Heart left ventricle (tissue), 16 donors: ENCODE data around the gene CLCNKA. TPM values are rescaled to one million over a fixed set of nuclear protein-coding genes. Genes with fewer than 3 reads are reported as not detected.
A peak's percentile ranks its signal among the peaks of the same experiment; 100 is the strongest.

Source experiments
- ATAC-seq, 4 donors: fragments of 200-7000 bp; cut with Tn5 transposase; one replicate each; pipeline ENCODE4 v1.9.1; 2020 to 2022; ENCODE audit warnings: moderate library complexity in 4 of 4, mild to moderate bottlenecking in 3 of 4, moderate number of reproducible peaks in 1 of 4
- DNase-seq, 5 donors: peaks; one replicate each; pipeline ENCODE4 v3.0.0-alpha.2; 2020
- H3K27ac ChIP-seq, 12 donors: fragments of 200-600 bp; sonication (generic) in 4 of 12; one replicate each; pipeline versions ENCODE4 v1.5.0 to v1.8.0; 2016 to 2022; ENCODE audit warnings: mild to moderate bottlenecking in 2 of 12
- H3K27me3 ChIP-seq, 9 donors: fragments of 200-600 bp; sonication (generic) in 2 of 9; one replicate each; pipeline versions ENCODE4 v1.5.1 to v1.8.0; 2016 to 2022; ENCODE audit warnings: mild to moderate bottlenecking in 3 of 9
- H3K36me3 ChIP-seq, 9 donors: fragments of 200-600 bp; sonication (generic) in 2 of 9; one replicate each; pipeline versions ENCODE4 v1.5.0 to v1.8.0; 2018 to 2022; ENCODE audit warnings: mild to moderate bottlenecking in 2 of 9
- H3K4me1 ChIP-seq, 12 donors: fragments of 200-600 bp; sonication (generic) in 4 of 12; one replicate each; pipeline versions ENCODE4 v1.5.0 to v1.8.0; 2016 to 2022; ENCODE audit warnings: mild to moderate bottlenecking in 3 of 12
- H3K4me3 ChIP-seq, 12 donors: fragments of 200-600 bp; sonication (generic) in 4 of 12; one replicate each; pipeline versions ENCODE4 v1.5.0 to v1.8.0; 2017 to 2022; ENCODE audit warnings: mild to moderate bottlenecking in 9 of 12, moderate library complexity in 4 of 12
- H3K9me3 ChIP-seq, 12 donors: fragments of 200-600 bp; sonication (generic) in 4 of 12; one replicate each; pipeline versions ENCODE4 v1.5.0 to v1.8.0; 2016 to 2022; ENCODE audit warnings: mild to moderate bottlenecking in 1 of 12
- POLR2A ChIP-seq, 2 donors: fragments of 450-650 bp; IDR thresholded peaks; one replicate each; pipeline ENCODE4 v1.6.1; 2017; ENCODE audit warnings: antibody characterized with exemption in 2 of 2, mild to moderate bottlenecking in 2 of 2, moderate library complexity in 2 of 2
- WGBS, 4 donors: extraction: QIAGEN DNeasy Blood & Tissue Kit in 2 of 4; methylation state at CpG; one replicate each; pipeline versions ENCODE4 v1.1.5 to v1.1.7; 2013 to 2018; 5-methylcytosine and 5-hydroxymethylcytosine counted together
- intact Hi-C, 10 donors: fragments of 100-400 bp; cut with DNase I; formaldehyde crosslinking; loops; one replicate each; pipeline versions ENCODE4 v1.11.1 to v1.14.2; 2022
- polyA plus RNA-seq, 2 donors: library from polyadenylated mRNA; stranded (reverse); fragments of 200-250 nt; gene quantifications; one replicate each; pipeline ENCODE4 v1.2.3, GENCODE V29; 2013
- total RNA-seq, 9 donors: library from RNA; depleted of rRNA in 2 of 9; stranded (reverse); fragments of >200 nt in 2 of 9; fragmentation: NEBNext Ultra II Directional in 3 of 9; extraction: Animal tissue kit (Norgen Biotek cat#: 25700) in 3 of 9; gene quantifications; one replicate each; pipeline versions ENCODE4 v1.1.0 to v1.2.4, GENCODE V29; 2016 to 2023
- TF ChIP-seq, protein P1 (sequence below), 12 donors: fragments of 200-600 bp; sonication (generic) in 4 of 12; IDR thresholded peaks; one replicate each; pipeline versions ENCODE4 v1.5.0 to v1.8.0; 2018 to 2022; ENCODE audit warnings: antibody characterized with exemption in 12 of 12, mild to moderate bottlenecking in 5 of 12
- donor health status: ischemic (EF 13 %, LVEDD 7.1; RV severe dilation, severe dysfunction).
- donor health status: healthy with polysubstance abuse.
- donor health status: DM: no; HTN: yes; CAD: no.
- donor health status: DM: no; HTN: no; CAD: no.
- donor health status: ischemic (EF 25% LVEDD 6.9; RV normal size, moderate dysfunction).
- donor health status: ischemic (EF 25% LVEDD 5.7; RV mildly dilated, moderate dysfunction).
- donor health status: healthy.
- donor health status: DM: yes; HTN: yes; CAD: no.
- donor health status: ischemic (EF 35%, LVEDD 5.7; RV mildly dilated, moderate dysfunction).
- donor health status: nonischemic (EF 11% LVEDD 7.7; RV severe dilation, severe dysfunction).
- donor health status: DM: yes; HTN: yes; CAD: no.
- donor health status: PGD.
- donor health status: ischemic (EF 29% LVEDD 5.4; RV normal size, mild dysfunction).
- donor health status: nonischemic (EF 23%, LVEDD 6.1; RV moderate dilation, normal function).

CLCNKA gene
- total and polyA plus RNA-seq, 11 donors = 0.25 to 1.1 (median 0.53) TPM; not detected in 2

DNA sequence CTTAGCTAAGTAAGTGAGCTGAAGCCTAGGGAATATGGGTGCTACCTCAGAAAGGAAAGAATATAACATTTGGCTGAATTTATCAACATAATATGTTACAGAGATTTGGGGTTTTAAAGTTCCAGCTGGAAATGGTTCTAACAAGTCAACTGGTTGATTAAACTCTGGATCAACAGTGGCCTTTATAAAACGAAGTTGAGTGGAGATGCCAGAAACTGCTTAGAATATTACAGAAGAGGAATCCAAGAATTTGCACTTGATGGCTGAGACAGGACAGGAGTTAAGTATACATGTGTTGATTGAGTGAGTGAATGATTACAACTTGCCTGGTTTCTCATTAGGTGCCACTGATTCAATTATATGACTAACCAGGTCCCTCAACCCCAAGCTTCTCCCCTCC, 38.6 kb upstream of the CLCNKA start:
- WGBS, 4 donors = 26 to 41% (median 34%) methylated on average over 1 of the region's 1 CpG
- Histone ChIP-seq H3K4me1 (no peaks in the 10 kb centered on the region), H3K9me3 (no peaks in the 10 kb centered on the region), H3K4me3 (no peak overlapping the region), H3K27ac (no peak overlapping the region), H3K27me3 (no peaks in the 10 kb centered on the region), H3K36me3 (no peaks in the 10 kb centered on the region)
- DNase-seq (no peak), ATAC-seq (no peak)
- intact Hi-C loops = loop anchor here in 1 of 10 donors (10.0 kb wide), 1 partner anchor 188 kb away; no protein-coding TSS in a partner anchor
- TF ChIP-seq, protein P1, sequence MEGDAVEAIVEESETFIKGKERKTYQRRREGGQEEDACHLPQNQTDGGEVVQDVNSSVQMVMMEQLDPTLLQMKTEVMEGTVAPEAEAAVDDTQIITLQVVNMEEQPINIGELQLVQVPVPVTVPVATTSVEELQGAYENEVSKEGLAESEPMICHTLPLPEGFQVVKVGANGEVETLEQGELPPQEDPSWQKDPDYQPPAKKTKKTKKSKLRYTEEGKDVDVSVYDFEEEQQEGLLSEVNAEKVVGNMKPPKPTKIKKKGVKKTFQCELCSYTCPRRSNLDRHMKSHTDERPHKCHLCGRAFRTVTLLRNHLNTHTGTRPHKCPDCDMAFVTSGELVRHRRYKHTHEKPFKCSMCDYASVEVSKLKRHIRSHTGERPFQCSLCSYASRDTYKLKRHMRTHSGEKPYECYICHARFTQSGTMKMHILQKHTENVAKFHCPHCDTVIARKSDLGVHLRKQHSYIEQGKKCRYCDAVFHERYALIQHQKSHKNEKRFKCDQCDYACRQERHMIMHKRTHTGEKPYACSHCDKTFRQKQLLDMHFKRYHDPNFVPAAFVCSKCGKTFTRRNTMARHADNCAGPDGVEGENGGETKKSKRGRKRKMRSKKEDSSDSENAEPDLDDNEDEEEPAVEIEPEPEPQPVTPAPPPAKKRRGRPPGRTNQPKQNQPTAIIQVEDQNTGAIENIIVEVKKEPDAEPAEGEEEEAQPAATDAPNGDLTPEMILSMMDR (IDR thresholded peaks at IDR 0.05) = no peak
- no peak for TF ChIP-seq POLR2A (IDR thresholded peaks at IDR 0.05)

DNA sequence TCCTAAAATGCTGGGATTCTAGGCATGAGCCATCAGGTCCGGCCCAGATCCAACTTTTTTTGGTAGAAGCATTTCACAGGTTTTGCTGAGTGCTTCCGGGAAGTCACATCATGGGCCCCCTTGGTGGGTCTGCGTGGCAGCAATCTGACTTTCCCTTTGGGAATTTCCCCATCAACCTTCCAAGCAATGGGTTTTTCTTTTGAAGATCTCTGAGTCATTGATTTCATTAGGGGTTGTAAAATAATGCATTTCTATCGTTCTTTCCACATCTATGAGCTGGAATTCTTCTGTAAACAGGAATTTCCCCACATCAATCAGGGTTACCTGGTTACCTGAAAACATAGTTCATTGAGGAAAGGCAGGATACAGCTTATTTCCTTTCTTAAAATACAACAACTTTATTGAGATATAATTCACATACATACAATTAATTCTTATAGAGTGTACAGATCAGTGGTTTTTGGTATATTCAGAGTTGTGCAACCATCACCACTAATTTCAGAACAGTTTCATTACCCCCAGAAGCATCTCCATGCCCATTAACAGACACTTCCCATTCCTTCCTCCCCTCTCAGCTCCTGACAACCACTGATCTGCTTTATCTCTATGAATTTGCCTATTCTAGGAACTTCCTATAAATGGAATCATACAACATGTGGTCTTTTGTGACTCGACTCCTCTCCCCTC, 36.1 kb upstream of the CLCNKA start:
- intact Hi-C loops = loop anchor here in 1 of 10 donors (10.0 kb wide), 1 partner anchor 191 kb away; no protein-coding TSS in a partner anchor
- no peak overlapping the region for H3K27ac ChIP-seq
- WGBS, 4 donors = 65 to 78% (median 69%) methylated on average over 5 of the region's 5 CpGs
- DNase-seq (no peak), ATAC-seq (no peak)
- H3K9me3 ChIP-seq = no peaks in the 10 kb centered on the region
- H3K4me1 ChIP-seq = no peaks in the 10 kb centered on the region
- no peak overlapping the region for H3K4me3 ChIP-seq
- TF ChIP-seq, protein P1 (IDR thresholded peaks at IDR 0.05) = no peak
- TF ChIP-seq POLR2A (IDR thresholded peaks at IDR 0.05) = no peak
- no peaks in the 10 kb centered on the region for H3K27me3 ChIP-seq
- no peaks in the 10 kb centered on the region for H3K36me3 ChIP-seq

DNA sequence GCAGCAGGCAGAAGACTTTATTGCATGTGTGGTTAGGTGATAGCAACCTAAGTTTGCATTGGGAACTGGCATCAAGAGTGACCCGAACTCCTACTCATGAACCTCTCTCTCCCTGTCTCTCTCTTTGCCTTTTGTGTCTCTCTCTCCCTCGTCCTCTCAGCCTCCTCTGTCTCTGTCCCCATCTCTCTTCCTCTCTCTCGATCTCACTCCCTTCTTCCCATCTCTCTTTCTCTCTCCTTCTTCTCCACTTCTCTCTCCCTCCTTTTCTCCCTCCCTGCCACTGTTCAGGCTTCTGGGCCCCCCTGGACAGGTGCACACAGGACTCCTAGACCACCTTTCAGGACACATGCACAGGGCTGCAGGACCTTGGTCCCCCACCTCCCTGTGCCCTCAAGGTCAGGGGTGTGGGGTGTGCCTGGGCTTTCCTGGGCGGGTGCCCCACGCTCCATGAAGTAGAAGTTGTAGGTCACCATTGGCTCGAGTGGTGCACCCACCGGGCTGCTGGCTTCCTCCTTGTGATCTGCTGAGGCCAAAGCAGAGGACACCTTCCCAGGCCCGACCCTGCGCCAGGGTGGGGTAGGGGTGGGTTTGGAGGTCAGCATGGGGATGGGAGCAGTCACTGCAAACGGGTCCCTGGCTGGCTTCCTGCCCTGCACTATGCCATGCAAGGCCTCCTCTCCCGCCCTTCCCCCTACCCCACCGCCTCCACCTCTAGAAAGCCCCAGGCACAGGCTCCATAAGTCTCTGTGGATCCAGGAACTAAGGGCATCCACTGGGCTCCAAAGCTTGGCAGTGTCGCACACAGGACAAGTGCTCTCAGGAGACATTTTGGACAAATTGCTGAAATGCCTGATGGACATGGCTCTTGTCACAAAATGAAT, 32.7 kb upstream of the CLCNKA start:
- intact Hi-C loops = loop anchor here in 1 of 10 donors (10.0 kb wide), 1 partner anchor 194 kb away; no protein-coding TSS in a partner anchor
- Histone ChIP-seq H3K4me3 (no peak overlapping the region), H3K9me3 (no peaks in the 10 kb centered on the region), H3K27me3 (no peaks in the 10 kb centered on the region), H3K36me3 (no peaks in the 10 kb centered on the region), H3K27ac (no peak overlapping the region), H3K4me1 (no peaks in the 10 kb centered on the region)
- ATAC-seq (no peak), DNase-seq (no peak)
- WGBS, 4 donors = 76 to 88% (median 81%) methylated on average over 8 to 13 of the region's 13 CpGs
- no peak for TF ChIP-seq POLR2A (IDR thresholded peaks at IDR 0.05)
- TF ChIP-seq, protein P1 (IDR thresholded peaks at IDR 0.05) = no peak

DNA sequence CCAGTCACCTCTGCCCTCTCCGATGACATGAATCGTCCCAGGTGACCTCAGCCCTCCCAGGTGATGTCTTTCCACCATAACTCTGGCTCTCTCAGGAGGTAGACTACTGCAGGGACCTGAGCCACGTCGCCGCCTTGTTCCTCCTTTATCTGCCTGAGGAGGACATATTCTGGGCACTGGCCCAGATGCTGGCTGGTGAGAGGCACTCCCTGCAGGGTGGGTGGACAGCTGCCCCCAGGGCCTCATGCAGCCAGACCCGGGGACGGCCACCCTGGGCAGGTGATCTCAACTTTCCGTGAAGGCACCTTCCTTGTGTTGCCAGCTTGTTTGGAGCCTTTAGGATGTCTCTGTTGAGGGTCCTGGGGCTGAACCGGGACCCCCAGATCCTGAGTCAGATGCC, 32.1 kb upstream of the CLCNKA start:
- H3K4me1 ChIP-seq = no peaks in the 10 kb centered on the region
- no peaks in the 10 kb centered on the region for H3K27me3 ChIP-seq
- 52 to 59% (median 57%) methylated on average over 9 of the region's 9 CpGs for WGBS, 4 donors
- no peaks in the 10 kb centered on the region for H3K9me3 ChIP-seq
- H3K36me3 ChIP-seq = no peaks in the 10 kb centered on the region
- intact Hi-C loops = loop anchor here in 9 of 10 donors (5.0 to 10.0 kb wide), 4 partner anchors 172 to 197 kb away; no protein-coding TSS in a partner anchor
- ATAC-seq (peak in 1 of 4 donors; percentile 11), DNase-seq (no peak)
- no peak for TF ChIP-seq POLR2A (IDR thresholded peaks at IDR 0.05)
- TF ChIP-seq, protein P1 (IDR thresholded peaks at IDR 0.05) = no peak
- H3K27ac ChIP-seq = no peak overlapping the region
- H3K4me3 ChIP-seq = no peak overlapping the region
